Neural crest cell (in vitro differentiated cells): ENCODE results near the gene RCC1. TPM values are rescaled to one million over a fixed set of nuclear protein-coding genes. Genes with fewer than 3 reads are reported as not detected.

Source experiments
- DNase-seq: peaks from one replicate; pipeline ENCODE4 v3.0.0; 2021; ENCODE audit warnings: low read depth, mixed read lengths, low spot score
- H3K27ac Mint-ChIP-seq: one replicate; pipeline ENCODE4 v1.8.0; 2021; ENCODE audit warnings: mild to moderate bottlenecking, mixed read lengths; ENCODE audit not compliant: unreplicated experiment
- H3K27me3 Mint-ChIP-seq: 2 replicates; pipeline ENCODE4 v1.8.0; 2021; ENCODE audit warnings: low read depth, mild to moderate bottlenecking, mixed read lengths
- H3K36me3 Mint-ChIP-seq: 2 replicates; pipeline ENCODE4 v1.8.0; 2021; ENCODE audit warnings: low read depth, mild to moderate bottlenecking, mixed read lengths
- H3K4me1 Mint-ChIP-seq: 2 replicates; pipeline ENCODE4 v1.8.0; 2021; ENCODE audit warnings: mixed read lengths
- H3K4me3 Mint-ChIP-seq: one replicate; pipeline ENCODE4 v1.8.0; 2021; ENCODE audit warnings: mild to moderate bottlenecking, mixed read lengths
- H3K9me3 Mint-ChIP-seq: 2 replicates; pipeline ENCODE4 v1.8.0; 2021; ENCODE audit warnings: mixed read lengths
- total RNA-seq: library from RNA; stranded (reverse); gene quantifications from 2 replicates; pipeline ENCODE4 v1.2.1, GENCODE V29; 2021
- TF ChIP-seq, protein P1 (sequence below): fragments of 200-600 bp; sonication (generic); conservative IDR thresholded peaks from 2 replicates; pipeline ENCODE4 v1.5.0; 2021; ENCODE audit warnings: antibody characterized with exemption, mild to moderate bottlenecking

The RCC1 gene
- total RNA-seq, 1 donor from 2014 or later, result 94.8 TPM

DNA sequence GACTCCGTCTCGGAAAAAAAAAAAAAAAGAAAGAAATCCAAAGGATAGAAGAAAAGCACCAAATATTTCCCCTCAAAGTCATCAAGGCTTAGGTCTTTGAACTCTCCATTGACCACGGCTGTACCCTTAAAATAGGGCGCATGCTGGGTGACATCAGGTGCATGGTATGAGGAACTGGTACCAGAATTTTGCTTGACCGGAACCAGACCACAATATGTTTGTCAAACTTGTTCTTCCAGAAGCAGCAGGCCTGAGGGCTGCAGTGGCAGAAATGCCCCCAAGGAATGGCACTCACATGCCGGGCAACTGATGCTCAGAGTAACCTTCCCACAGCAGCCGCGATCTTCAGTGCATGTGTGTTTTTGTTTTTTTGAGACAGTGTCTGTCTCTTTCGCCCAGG is 21.0 kb downstream of the RCC1 start:
- H3K4me1 Mint-ChIP-seq, result peaks cover 9% of the 10 kb centered on the region
- H3K27me3 Mint-ChIP-seq, result no peaks in the 10 kb centered on the region
- TF ChIP-seq, protein P1, sequence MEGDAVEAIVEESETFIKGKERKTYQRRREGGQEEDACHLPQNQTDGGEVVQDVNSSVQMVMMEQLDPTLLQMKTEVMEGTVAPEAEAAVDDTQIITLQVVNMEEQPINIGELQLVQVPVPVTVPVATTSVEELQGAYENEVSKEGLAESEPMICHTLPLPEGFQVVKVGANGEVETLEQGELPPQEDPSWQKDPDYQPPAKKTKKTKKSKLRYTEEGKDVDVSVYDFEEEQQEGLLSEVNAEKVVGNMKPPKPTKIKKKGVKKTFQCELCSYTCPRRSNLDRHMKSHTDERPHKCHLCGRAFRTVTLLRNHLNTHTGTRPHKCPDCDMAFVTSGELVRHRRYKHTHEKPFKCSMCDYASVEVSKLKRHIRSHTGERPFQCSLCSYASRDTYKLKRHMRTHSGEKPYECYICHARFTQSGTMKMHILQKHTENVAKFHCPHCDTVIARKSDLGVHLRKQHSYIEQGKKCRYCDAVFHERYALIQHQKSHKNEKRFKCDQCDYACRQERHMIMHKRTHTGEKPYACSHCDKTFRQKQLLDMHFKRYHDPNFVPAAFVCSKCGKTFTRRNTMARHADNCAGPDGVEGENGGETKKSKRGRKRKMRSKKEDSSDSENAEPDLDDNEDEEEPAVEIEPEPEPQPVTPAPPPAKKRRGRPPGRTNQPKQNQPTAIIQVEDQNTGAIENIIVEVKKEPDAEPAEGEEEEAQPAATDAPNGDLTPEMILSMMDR, result no peak
- no peaks in the 10 kb centered on the region for H3K9me3 Mint-ChIP-seq
- peaks cover 23% of the 10 kb centered on the region for H3K36me3 Mint-ChIP-seq
- no peak overlapping the region for H3K4me3 Mint-ChIP-seq
- no peak overlapping the region for H3K27ac Mint-ChIP-seq
- DNase-seq, result no peak

DNA sequence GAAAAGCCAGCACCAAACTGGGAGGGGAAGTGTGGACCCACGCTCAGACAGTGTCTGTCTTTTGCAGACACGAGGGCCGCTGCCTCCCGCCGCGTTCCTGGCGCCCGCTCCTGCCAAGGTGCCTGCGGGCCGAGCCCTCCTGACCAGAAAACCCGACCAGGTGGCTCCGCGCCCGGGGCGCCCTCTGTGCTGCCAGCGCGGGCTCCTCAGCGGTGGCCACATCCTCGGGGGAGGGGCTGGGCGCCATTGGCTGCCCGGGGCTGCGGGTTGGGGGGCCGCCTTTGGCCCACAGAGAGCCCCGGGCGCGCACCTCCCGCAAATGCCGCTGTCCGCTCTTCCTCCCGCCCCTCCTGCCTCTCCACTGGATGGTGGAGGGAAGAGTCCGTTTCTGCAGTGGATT is 24.6 kb downstream of the RCC1 start:
- Mint-ChIP-seq H3K27ac (no peak overlapping the region), H3K4me1 (no peaks in the 10 kb centered on the region), H3K27me3 (no peaks in the 10 kb centered on the region), H3K9me3 (no peaks in the 10 kb centered on the region), H3K4me3 (no peak overlapping the region), H3K36me3 (peaks cover 14% of the 10 kb centered on the region)
- no peak for DNase-seq
- TF ChIP-seq, protein P1, result no peak

DNA sequence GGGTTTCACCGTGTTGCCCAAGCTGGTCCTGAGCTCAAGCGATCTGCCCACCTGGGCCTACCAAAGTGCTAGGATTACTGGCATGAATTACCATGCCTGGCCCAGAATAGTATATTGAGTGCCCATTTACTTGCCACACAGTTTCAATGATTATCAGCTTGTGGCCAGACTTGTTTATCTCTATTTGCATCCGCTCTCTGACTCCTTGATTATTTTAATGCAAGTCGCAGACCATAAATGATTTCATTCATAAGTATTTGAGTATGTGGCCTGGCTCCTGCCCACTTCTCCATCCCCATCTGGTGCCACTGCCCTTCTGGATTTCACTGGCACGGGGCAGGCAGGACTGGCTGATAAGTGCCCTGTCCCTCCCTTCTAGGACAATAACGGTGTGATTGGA is 28.8 kb downstream of the RCC1 start:
- H3K27ac Mint-ChIP-seq, result no peak overlapping the region
- H3K27me3 Mint-ChIP-seq, result no peaks in the 10 kb centered on the region
- TF ChIP-seq, protein P1, result no peak
- H3K4me3 Mint-ChIP-seq, result no peak overlapping the region
- peaks cover 10% of the 10 kb centered on the region for H3K36me3 Mint-ChIP-seq
- DNase-seq, result no peak
- no peaks in the 10 kb centered on the region for H3K4me1 Mint-ChIP-seq
- H3K9me3 Mint-ChIP-seq, result no peaks in the 10 kb centered on the region

DNA sequence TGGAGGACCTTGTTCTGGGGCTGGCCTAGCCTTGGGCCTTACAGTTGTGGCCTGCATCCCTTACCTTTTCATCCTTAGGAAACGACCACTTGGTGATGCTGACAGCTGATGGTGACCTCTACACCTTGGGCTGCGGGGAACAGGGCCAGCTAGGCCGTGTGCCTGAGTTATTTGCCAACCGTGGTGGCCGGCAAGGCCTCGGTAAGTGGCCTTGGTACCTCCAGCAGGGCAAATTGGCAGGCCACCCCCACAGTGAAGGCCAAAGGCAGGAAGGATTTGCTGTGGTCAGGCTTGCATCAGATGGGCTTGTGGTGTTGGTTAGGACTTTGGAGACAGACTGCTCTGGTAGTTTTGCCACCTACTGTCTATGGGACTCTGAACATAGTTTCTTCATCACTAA is 29.3 kb downstream of the RCC1 start:
- Mint-ChIP-seq H3K27ac (no peak overlapping the region), H3K9me3 (no peaks in the 10 kb centered on the region), H3K36me3 (peaks cover 10% of the 10 kb centered on the region), H3K27me3 (no peaks in the 10 kb centered on the region), H3K4me3 (no peak overlapping the region), H3K4me1 (no peaks in the 10 kb centered on the region)
- no peak for DNase-seq
- TF ChIP-seq, protein P1, result no peak

DNA sequence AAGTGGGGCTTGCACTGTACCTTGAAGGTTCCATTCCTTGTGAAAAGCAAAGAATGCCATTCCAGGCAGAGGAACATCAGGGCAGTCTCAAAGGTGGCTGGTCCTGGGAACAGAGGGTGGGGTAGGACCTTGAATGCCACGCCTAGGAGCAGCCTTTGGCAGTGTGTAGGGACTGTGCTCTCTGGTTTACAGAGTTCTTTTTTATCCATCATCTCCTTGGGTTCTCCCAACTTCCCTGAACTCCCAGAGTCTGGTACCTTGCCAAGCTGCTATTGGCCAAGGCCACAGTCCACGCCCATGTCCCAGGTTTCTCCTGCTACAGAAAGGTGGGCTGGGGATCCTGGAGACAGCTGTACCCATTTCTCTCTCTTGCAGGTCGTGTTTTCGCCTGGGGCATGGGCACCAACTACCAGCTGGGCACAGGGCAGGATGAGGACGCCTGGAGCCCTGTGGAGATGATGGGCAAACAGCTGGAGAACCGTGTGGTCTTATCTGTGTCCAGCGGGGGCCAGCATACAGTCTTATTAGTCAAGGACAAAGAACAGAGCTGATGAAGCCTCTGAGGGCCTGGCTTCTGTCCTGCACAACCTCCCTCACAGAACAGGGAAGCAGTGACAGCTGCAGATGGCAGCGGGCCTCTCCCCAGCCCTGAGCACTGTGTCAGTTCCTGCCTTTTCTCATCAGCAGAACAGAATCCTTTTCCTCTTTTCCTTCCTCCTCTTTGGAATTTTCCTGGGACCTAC is 31.8 kb downstream of the RCC1 start:
- Mint-ChIP-seq H3K4me1 (no peaks in the 10 kb centered on the region), H3K27ac (no peak overlapping the region)

More for the DNA sequence above, 31.8 kb downstream of the RCC1 start:
- Mint-ChIP-seq H3K9me3 (no peaks in the 10 kb centered on the region), H3K27me3 (no peaks in the 10 kb centered on the region), H3K4me3 (no peak overlapping the region), H3K36me3 (peaks cover 2% of the 10 kb centered on the region)
- TF ChIP-seq, protein P1, result no peak
- DNase-seq, result no peak
